ENCODE measurements around the gene RFT1. TPM values are rescaled to one million over a fixed set of nuclear protein-coding genes. Genes with fewer than 3 reads are reported as not detected.

Gene RFT1
- total and polyA plus RNA-seq, 10 donors, result 6.0 to 25.6 (median 15.4) TPM

GRCh38 chr3:53083949-53084309, 46.3 kb downstream of the RFT1 start:
- 53 to 87% (median 72%) methylated on average over 3 of the region's 3 CpGs for WGBS, 5 donors
- Histone ChIP-seq H3K27ac (no peak overlapping the region), H3K4me3 (no peak overlapping the region), H3K27me3 (replicated peaks in 1 of 7) (no peaks in the 10 kb centered on the region), H3K4me1 (no peaks in the 10 kb centered on the region), H3K9me3 (no peaks in the 10 kb centered on the region), H3K36me3 (peaks cover 0 to 56% (median 12%) of the 10 kb centered on the region in 6 donors)
- TF ChIP-seq POLR2AphosphoS5 (IDR thresholded peaks at IDR 0.05), result no peak
- no peak for TF ChIP-seq POLR2A (IDR thresholded peaks at IDR 0.05)
- no peak for TF ChIP-seq CTCF (IDR thresholded peaks at IDR 0.05 in 8 of 11, conservative IDR thresholded peaks at IDR 0.05 in 3 of 11)
- intact Hi-C loops (cut with DNase I; ENCODE audit: low total_unique reads), result no loop called here
- no peak for DNase-seq

DNA sequence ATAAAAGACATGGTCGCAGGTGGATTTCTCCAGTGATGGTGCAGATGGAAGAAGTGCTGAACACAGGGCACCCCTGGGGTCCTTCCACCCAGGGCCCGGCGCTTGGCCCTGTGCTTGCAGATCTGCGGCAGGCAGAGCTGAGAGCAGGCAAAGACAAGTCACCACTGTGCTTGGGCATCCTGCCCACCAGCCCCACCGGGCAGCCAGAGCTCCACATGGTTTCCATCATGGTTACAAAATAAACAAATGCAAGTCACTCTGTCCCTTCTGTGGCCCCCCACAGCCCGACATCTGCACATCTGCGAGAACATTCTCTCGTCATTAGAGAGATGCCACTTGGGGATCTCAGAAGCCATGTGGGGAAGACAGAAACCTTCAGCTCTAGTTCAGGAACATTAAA, 46.7 kb downstream of the RFT1 start:
- Histone ChIP-seq H3K4me1 (no peaks in the 10 kb centered on the region), H3K9me3 (no peaks in the 10 kb centered on the region), H3K27me3 (replicated peaks in 1 of 7) (no peaks in the 10 kb centered on the region), H3K36me3 (peaks cover 0 to 52% (median 12%) of the 10 kb centered on the region in 6 donors), H3K27ac (no peak overlapping the region), H3K4me3 (no peak overlapping the region)
- intact Hi-C loops (cut with DNase I; ENCODE audit: low total_unique reads), result no loop called here
- DNase-seq, result no peak
- TF ChIP-seq POLR2AphosphoS5 (IDR thresholded peaks at IDR 0.05) (peak in 1 of 3 donors; percentile 28), POLR2A (IDR thresholded peaks at IDR 0.05) (no peak)
- 59 to 85% (median 76%) methylated on average over 8 of the region's 8 CpGs for WGBS, 5 donors

GRCh38 chr3:53082736-53083135, 47.5 kb downstream of the RFT1 start:
- Histone ChIP-seq H3K9me3 (no peaks in the 10 kb centered on the region), H3K4me1 (no peaks in the 10 kb centered on the region), H3K4me3 (no peak overlapping the region), H3K27me3 (replicated peaks in 1 of 7) (no peaks in the 10 kb centered on the region), H3K27ac (no peak overlapping the region), H3K36me3 (peaks cover 0 to 44% (median 9%) of the 10 kb centered on the region in 6 donors)
- intact Hi-C loops (cut with DNase I; ENCODE audit: low total_unique reads), result no loop called here
- DNase-seq, result no peak
- WGBS, 5 donors, result 82 to 87% (median 83%) methylated on average over 8 of the region's 8 CpGs
- TF ChIP-seq CTCF (IDR thresholded peaks at IDR 0.05 in 8 of 11, conservative IDR thresholded peaks at IDR 0.05 in 3 of 11), result no peak
- no peak for TF ChIP-seq POLR2AphosphoS5 (IDR thresholded peaks at IDR 0.05)
- TF ChIP-seq POLR2A (IDR thresholded peaks at IDR 0.05), result no peak

DNA sequence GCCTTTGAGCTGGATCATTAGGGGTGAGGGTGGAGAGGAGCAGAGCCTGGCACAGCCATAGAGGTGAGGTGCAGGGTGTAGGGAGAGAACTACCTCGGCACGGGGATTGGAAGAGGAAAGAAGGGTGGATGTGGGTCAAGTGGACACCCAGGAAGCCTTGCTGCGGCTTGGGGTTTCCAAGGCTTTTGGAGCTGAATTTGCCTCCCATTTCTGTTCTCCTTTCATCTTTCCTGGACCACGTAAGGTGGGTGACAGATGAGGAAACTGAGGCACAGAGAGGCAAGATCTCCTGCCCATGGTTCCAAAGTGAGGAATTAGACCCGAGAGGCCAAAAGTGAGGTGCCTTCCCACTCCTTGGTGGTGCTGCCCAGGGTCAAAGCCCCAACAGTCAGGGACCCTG, 48.9 kb downstream of the RFT1 start:
- no peaks in the 10 kb centered on the region for H3K27me3 ChIP-seq (replicated peaks in 1 of 7)
- no peak overlapping the region for H3K27ac ChIP-seq
- DNase-seq, result no peak
- H3K4me3 ChIP-seq, result no peak overlapping the region
- H3K9me3 ChIP-seq, result no peaks in the 10 kb centered on the region
- WGBS, 5 donors, result 77 to 91% (median 85%) methylated on average over 5 of the region's 5 CpGs
- peaks cover 0 to 35% (median 2%) of the 10 kb centered on the region in 6 donors for H3K36me3 ChIP-seq
- no peak for TF ChIP-seq POLR2A (IDR thresholded peaks at IDR 0.05)
- TF ChIP-seq POLR2AphosphoS5 (IDR thresholded peaks at IDR 0.05), result no peak
- TF ChIP-seq CTCF (IDR thresholded peaks at IDR 0.05 in 8 of 11, conservative IDR thresholded peaks at IDR 0.05 in 3 of 11), result no peak
- intact Hi-C loops (cut with DNase I; ENCODE audit: low total_unique reads), result no loop called here
- no peaks in the 10 kb centered on the region for H3K4me1 ChIP-seq

Data from spleen (tissue), 11 donors.